Measurements from ENCODE around the gene ZNF441.

- TF ChIP-seq CTCF (IDR thresholded peaks at IDR 0.05) (no peak), POLR2A (IDR thresholded peaks at IDR 0.05) (no peak)
These were observed 9.8 kb upstream of the ZNF441 start for GRCh38 chr19:11756965-11757364.

All from adrenal gland (tissue), 5 donors.